Activated CD4-positive, alpha-beta T cell treated with anti-CD3 and anti-CD28 coated beads, Interleukin-2, amount 50 U/mL, for 48 hours (primary cell): ENCODE data around the gene UPK1B.
A peak's percentile ranks its signal among the peaks of the same experiment; 100 is the strongest.

ENCODE experiments used
- DNase-seq, 2 experiments: peaks; one replicate each; pipeline ENCODE4 v3.0.0-alpha.2; 2020

UPK1B gene

DNA sequence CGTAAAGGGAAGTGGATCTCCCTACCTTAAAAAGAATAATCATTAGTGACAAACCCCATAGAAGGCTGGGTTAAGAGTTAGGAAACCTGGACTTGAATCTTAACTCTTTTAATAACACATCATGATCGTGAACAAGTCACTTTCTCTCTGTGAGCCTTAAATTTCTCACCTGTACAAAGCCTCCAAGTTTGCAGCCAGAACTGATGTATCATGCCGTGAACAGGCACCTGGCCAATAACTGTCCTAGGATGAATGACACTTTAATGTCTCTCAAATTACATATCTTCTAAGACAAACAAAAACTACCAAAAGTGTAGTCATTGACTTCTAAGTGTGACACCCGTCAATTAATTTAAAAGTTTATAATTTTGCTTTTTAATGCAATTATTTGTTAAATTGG lies 3.9 kb downstream of the UPK1B start:
- no peak for DNase-seq

DNA sequence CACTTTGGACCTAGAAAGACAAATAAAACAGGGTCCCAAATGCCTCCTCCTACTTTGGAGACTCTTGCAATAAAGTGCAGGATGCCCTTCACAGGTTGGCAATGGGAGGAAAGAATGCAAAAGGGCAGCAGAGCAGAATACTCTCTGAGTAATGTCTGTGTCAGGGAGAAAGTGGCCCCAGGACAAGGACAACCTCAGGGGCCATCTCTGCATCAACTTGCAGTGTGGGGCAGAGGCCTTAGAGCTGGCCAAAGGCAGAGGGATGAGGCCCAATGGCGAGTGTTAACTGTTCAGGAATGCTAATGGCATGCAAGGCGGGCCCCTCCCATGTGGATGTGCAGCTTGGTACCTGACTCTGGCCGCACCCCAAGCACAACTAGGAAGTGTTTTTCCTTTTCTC lies 8.4 kb downstream of the UPK1B start:
- DNase-seq: no peak

DNA sequence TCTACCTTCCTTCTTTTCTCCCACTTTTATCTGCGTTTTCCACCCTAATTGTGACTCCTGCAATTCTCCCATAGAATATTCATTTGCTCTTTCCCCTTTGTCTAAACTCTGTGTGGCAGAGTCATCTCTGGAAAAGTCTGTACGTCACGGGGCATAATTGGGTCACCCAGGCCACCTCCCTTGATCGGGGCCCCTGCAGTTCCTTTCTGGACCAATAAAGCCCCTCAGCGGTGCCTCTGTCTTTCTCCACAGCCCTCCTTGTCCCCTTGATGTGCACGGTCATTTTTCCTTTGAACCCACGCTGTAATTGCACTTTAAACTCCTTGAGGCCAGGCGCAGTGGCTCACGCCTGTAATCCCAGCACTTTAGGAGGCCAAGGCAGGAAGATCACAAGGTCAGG lies 10.7 kb downstream of the UPK1B start:
- DNase-seq: peak in 1 of 2 experiments; percentile 8

DNA sequence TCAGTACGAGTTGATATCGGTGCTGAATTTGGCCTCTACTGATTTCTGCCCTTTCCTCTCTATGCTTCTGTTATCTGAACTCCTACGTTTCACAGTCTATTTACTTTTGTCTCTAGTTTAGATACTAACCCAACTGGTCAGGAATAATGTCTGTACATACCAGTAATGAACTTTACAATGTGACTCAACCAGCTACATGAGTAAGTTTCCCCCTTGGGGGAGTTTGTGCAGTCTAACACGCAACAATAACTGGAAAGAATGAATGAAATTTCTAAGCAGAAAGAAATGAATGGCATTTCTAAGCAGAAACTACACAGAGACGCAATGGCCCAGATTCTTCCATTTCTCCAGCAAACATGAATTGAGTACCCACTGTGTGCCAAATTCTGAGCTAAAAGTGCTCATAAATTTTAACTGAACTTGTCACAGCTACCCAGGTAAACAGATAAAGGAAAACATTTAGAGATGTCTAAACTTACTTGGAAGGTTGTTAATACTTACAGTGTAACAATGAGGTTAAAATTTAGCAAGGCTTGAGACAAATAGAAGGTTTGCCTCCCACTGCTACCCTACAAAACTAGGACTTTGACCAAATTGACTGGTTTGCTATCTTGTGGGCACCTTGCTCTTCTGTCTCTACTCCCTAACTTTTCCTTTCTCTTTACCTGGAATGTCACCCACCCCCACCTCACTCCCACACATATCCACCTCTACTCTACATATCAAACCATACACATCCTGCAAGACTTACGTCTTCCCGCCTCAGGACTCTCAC lies 11.6 kb downstream of the UPK1B start:
- DNase-seq: no peak

DNA sequence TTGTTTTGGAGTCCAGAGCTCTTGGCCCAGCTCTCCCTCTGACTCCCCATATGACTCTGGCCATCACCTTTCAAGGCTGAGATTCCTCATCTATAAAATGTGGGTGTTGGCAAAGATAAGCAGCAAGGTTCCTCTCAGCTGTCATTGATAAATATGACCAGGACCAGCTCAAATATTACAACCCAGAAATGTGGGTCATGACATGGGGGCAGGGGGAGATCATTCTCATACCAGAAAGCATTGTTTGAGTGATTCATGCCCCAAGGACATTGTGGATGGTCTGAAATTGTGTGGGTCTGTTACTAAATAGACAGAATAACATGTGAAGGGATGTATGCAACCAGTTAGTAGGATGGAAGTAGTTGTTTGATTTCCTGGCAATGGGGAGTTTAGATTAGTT lies 13.9 kb downstream of the UPK1B start:
- no peak for DNase-seq

DNA sequence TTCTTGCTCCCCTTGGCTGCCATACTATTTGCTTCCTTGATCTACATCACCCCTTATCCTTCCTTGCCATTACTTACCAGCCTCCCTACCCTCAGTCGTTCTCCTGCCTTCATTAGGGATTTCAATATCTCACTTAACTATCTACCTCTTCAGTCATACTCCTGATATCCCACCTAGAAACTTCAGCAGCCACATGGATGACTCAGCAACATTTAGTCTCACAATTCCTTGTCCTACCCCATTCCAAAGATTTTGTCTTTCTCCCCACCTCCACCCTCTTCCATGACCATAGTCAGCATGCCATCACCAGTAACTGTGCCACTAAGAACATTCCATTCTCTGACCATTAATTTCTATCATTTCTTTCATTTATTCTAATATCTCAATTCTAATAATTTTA lies 18.4 kb downstream of the UPK1B start:
- no peak for DNase-seq

DNA sequence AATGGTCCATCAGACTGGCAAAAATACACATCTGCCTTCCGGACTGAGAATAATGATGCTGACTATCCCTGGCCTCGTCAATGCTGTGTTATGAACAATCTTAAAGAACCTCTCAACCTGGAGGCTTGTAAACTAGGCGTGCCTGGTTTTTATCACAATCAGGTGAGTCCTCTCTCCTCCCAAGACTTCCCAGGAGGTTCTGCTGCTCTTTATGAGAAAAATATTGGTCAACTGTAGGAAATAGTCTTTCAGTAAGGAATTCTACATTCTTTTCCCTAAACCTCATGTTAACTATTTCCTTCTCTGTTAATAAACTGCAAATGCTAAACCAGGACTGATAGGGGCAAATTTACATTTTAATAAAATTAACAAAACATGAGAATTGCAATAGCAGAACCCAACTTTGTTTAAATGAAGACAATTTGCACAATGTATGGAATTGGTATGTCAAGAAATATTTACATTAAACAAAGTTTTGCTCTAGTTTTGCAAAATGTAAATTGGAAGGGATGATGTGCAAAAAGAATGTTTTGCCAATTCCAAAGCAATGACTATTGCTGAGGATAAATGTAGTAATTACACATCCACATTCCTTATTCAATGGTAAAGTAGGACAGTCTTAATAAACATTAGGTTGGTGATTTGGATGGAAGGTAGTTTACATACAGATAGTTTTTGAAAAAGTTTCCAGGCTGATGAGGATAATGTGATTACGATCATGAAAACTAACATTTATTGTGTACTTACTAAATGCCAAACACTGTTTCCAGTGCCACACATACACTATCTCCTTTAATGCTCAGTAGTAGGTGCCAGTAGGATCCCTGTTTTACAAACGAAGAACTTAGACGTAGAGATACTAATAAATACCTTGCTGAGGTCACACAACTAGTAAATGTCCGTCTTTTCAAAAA lies 21.1 kb downstream of the UPK1B start:
- DNase-seq: no peak

DNA sequence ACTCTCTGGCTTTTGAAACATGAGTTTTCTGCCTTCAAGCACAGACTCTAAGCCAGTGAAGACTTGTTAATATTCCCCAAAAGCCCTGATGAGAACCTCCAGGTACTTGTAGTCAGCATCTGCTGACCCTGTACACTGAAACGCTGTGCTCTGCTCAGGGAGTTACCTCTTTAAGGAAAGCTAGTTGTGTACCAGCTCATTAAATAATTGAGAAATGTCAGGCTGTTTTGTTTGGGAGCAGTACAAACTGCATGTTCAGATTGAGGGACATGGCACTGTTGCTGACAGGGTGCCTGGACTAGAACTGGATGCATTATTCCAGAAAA lies 21.7 kb downstream of the UPK1B start:
- no peak for DNase-seq

DNA sequence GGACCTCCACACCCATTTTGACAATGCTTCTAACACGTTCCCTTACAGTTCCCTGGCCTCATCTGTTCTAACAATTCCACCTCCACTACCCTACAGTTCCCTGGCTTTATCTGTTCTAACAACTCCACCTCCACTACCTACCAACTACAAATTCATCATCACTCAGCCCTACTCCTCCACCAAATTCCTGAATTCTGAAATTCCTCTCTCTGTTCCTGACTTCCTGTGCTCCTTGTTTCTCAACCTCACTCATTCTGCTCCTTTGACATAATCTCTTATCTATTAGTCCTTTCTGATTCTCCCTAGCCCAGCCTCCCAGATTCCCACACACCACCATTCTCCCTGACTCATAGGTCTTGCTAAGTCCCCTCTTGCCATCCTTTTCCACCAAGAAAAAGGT lies 22.5 kb downstream of the UPK1B start:
- DNase-seq: no peak

DNA sequence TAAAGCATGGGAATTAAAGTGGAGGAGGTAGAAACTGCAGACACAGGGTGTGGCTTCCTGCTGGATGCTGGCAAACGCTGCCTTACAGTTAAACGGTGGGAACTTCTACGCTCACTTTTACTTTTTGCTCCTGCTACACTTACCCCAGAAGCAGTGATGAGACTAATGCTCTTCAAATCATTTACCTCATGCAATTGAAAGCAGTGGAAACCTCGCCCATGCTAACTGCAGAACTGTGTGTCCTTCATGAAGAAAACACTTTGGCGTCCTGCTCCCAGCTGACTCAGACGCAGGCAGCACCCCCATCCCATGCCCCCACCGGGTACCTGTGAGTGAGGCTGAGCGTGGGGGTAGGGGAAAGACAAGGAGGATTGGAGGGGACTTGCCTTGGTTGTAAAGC lies 31.8 kb downstream of the UPK1B start:
- no peak for DNase-seq

DNA sequence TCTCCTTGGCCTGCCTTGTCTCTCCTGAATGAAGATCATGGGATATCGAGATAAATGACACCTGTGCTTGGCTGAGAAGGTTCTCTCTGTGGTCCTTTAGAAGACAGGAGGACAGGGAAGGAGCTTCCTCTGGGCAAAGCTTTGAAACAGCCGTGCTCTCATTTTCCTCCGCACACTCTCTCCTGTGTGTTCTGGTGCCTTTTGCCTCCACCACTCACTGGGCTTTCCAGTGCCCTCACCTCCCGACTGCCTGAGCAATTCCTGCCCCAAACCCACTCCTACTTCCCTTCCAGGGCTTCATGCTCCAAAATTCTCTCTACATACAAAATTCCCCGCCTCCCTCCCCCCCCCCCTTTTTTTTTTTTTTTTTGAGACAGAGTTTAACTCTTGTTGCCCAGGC lies 32.3 kb downstream of the UPK1B start:
- no peak for DNase-seq

DNA sequence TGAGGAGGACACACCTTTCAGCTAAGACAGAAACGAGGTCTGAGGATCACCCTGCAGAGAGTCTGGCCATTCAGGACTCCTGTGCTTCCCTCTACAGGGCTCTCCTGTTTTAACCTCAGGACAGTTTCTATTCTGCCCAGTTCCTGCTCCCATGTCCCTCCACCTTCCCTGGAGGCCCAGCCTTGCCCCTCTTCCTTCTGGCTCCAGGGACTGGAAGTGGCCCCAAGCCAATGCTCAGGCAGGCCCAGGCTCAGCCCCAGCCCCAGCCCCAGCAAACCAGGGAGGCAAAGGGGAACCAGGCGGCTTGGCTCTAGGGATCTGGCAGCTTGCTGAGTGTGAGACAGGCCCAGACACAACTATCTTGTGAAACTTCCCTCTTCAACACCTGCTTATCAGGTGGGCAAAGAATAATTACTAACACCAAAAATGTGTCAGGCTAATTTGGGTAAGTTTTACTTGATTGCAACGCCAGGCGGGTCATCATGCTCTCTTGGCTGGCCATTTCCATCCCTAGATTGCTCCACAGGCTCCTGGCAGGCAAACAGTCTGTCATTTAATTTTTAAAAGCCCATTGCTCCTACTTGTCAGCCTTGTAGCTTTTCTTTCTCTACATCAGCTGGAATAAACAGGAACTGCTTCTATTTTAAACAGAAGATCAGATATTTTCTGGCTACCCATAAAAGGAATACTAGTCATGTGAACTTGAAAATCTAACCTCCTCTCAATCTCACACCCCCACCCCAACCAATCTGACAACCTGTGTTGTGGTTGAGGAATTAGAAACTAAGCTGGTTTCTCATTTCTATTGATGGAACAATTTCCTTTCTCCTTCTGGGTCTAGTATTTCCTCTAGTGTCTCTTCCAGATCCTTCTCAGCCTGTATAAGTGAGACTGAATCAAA lies 33.5 kb downstream of the UPK1B start:
- no peak for DNase-seq

DNA sequence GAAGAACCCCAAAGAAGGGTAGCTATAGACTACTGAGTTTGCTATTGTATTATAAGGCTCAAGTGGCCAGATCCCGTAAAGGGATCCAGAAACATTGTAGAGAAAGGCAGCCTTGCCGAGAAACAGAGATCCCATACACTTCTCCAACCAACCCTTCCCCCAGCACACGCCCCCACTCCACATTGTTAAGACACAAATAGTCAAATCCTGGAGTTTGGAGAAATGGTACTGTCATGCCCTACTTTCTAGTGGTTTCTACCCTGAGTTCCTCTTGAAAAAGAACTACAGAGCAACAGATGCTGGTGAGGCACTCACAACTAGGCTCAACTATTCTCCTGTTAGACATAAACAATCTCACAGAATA lies 34.1 kb downstream of the UPK1B start:
- DNase-seq: no peak

DNA sequence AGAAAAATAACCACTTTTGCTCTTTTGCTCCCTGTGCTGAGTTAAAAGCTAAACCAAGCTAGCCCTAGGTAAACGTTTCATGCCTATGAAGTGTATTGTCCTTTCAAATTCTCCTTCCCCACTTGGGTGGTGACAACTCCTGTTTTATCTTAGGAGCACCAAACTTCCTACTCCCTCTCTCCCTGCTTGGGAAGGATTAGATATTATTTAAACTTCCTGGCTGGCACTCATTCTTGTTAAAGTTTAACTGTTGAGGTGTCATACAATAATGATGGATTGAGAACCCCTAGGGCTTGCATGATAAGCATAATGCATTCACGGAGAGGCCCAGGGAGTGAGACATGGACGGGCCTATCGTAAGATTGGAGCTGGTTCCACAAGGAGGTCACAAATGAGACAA lies 37.8 kb downstream of the UPK1B start:
- DNase-seq: no peak

DNA sequence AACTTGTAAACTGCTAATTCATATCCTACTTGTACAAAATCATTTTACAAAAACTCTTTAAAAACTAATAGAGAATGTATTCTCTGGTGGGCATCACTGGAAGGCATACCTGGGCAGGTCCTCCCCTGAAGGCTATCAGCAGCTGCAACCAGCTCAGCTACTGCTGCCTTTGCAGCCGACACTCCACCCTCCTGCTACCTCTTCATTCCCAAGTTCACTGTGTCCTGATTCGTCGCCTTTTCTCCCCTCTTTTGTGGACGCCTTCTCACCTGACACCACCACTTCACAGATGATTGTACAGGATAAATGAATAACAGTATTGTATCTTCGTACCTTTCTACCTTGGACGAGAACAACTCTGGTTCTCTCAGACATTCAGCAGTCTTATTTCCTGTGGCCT lies 38.4 kb downstream of the UPK1B start:
- no peak for DNase-seq

DNA sequence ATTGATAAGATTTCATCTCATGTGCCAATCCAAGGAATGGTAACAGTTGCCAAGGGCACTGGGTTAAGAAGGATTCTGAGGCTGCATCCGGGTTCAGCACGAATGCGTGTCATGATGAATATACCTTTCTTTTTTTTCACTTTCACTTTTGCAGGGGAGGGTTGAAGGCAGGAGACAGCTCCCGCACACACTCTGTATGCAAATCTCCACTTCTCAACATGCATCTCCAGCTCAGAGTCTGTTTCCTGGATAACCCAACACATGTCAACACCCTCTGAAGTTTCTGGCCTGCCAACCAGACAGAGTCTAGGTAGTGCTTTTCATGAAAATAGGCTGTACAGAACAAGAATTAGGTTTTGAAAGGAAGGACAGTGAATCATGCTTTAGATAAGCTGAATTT lies 45.7 kb downstream of the UPK1B start:
- DNase-seq: peak; percentile 19 to 25

DNA sequence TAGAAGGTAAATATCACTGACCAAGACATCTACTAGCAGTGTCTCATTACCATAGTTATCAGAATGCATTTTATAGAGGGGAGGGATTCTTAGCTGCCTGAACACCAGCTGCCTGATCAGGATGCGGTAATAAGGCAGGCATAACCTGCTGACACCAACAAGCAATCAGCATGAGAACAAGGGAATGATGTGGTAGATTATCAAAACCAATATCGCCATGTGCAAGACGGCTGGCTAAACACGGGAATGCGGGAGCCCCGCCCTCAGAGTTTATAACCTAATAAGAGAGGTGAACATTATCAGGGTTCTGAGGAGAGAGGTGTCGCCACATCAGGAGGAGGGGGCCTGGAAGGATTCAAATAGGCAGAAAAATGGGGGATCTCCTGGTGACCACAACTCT lies 46.8 kb downstream of the UPK1B start:
- no peak for DNase-seq

DNA sequence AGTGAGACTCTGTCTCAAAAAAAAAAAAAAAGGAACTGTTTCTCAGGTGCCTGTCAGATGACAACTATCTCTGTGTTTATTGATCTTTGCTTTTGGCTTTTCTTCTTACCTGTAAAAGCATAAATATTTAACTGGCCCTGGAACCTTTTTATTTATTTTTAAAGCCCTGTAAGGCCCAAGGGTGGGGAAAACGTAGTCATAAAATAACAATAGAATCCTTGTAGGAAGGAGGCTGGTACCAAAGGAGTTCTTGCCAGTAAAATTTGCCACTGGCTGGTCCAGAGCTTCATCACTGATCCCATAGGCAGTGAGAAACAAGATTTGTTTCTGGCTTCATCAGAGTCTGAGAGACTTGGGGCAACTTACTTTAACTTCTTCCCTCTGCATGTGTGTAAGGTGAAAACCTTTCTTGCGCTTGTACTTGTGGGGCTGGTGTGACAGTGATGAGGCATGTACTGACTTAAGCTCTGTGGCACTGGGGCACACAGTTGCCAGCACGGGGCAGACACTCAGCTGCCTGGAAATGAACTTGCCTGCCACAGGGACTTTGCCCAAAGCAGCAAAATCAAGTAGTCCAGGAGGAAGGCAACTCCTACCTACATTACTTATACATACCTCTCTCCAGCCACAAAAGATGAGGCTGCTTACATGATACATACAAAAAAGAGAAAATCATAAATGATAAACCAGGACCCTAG lies 47.7 kb downstream of the UPK1B start:
- DNase-seq: no peak

DNA sequence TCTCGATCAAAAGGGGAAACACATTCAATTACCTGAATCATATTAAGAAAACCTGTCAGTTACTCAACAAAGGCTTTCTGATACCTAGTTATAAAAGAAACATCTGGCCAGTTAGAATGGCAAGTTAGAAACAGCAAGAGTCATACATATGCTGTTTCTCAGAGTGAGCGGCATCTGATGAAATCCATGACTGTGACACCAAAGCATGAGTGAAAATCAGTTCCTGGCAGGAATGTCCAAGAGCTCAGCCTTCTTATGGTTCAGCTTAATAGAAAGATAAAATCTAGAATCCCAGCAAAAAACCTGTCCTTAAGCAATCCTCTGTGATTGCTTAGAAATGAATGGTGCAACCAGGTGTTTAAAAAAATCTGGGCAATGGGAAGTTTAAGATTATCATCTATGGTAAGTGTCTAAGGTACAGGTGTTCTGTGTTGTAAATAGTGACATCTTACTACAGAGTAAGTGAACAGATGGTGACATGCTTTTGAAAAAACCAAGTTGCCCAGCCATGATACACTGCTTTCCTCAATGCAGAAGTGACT lies 48.5 kb downstream of the UPK1B start:
- no peak for DNase-seq

DNA sequence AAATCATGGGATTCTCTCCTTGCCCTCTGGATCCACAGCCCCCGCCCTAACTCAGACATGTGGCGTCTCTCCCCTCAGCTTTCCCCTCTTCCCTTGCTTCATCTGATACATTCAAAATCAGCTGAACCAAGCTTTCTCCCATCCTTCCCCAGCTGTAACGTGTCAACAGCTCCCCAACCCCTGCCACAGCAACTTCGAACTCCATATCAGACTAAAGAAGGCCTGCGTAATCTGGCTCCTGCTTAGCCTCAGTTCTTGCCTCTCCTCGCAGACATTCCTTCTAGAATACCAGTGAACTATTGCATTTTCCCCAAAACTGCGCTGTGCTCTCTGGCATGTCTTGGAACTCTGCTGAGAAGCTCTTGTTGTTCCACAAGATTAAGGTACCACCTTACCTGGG lies 49.0 kb downstream of the UPK1B start:
- DNase-seq: no peak

DNA sequence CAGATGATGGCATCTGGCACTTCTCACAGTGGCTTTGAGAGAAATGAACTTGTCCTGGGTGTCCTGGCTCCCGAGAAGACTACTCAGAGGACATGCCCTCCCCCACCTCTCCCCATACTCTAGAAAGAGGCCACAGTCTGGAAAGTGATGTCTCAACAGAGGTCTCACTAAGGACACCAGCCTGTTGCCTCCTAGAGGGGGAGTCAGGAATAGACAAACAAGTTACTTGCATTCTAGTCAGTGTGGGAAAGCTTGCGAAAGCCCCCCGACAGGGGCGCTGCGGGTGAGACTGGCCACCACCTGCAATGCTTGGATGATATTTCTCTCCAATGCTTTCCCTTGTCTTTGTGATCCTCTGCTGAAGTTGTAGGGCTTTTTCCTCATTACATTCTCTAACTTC lies 50.1 kb downstream of the UPK1B start:
- DNase-seq: no peak

DNA sequence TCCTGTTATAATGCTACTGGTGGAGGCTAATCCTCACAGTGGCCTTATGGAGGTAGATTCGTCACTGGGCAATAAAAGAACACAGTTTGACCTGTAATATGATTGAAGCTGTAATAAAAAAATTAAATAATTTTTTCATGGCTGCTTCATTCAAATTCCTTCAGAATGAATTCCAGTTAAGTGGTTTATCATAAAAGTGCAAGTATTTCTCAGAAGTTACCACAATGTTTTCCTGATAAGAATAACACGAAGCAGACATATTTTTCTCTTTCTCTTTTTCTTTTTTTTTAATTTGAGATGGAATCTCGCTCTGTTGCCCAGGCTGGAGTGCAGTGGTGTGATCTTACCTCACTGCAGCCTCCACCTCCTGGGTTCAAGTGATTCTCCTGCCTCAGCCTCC lies 51.7 kb downstream of the UPK1B start:
- no peak for DNase-seq
